NOMO-1 (cell line): ENCODE measurements around the gene ALOX12.
"Not testable (repeated sequence)": the region's sequence is repeated elsewhere in the genome, so short reads cannot be mapped to it uniquely, and the experiment has no call there.

Source experiments
- DNase-seq, 2 experiments: peaks; one replicate each; lab custom pipeline; 2025; ENCODE audit not compliant: unreplicated experiment in 2 of 2; lab: John Stamatoyannopoulos, UW

The ALOX12 gene

DNA sequence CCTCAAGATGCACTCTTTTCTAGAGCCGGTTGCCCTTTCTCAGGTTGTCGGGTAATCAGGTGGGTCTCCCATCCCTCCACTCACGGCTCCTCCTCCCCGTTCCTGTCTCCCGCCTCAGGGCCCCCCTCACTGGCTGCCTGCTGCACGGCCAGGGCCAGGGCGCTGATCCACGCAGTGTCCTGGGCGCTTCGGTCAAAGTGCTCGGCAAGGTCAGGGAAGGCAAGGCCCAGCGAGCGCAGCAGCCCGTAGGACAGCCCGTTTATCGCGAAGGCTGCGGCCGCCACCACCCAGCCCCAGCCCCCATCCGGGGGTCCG is 47.3 kb downstream of the ALOX12 start:
- DNase-seq = no peak

DNA sequence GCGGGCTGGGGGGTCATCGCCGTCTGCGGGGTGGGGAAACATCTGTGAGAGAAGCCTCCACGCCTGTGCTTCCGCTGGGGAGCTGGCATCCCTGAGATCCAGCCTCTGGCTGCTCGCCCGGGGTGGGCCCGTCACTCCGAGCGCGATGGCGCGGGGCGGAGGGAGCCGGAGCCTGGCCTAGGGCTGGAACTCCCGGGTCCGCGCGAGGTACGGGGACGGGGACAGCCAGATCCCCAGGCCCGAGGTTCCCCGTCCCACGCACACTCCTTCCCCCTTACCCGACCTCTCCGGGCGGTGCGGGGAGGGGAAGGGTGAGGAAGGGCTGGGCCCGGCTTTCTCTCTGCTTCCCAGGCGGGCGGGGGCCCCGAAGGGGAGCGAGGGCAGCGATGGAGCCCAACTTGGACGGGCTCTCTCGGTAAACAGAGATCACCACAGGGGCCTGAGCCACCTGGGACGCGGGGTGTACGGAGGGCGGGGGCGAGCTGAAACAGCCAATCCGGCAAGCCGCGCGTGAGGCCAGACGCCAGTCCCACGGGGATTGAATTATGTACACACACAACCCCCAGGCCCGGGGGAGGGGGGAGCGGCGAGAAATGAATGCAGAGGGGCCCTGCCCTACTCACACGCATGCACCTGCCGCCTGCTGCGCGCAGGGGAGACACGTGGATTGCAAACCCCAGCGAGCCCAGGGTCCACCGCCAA is 47.8 kb downstream of the ALOX12 start, which contains the start of gene SLC16A11:
SLC16A11 (minus strand) TSS at position 596 of the 702 bp plus-strand sequence; CDS start at position 17, 579 bp downstream.
- no peak for DNase-seq

DNA sequence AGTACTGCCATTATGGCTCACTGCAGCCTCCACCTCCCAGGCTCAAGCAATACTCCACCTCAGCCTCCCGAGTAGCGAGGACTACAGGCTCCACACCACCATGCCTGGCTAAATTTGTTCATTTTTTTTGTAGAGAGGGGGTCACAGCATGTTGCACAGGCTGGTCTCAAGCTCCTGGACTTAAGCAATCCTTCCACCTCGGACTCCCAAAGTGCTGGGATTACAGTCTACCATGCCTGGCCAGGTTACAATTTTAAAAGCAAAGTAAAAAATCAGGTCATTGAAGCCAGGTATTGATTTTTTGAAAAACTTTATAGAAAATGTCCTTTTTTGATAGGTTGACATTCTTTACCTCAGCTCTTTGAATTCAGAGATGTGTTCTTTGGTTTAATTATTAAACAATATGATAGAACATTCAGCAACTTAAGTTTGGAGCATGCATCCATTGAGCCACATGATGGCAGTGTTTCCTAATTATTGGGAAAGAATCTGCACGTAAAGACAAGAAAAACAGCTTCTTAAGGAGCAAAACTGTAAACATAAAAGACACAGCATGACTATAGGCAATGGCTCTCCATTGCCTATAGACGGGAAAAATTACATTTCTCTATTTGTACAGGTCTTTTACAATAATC is 49.8 kb downstream of the ALOX12 start:
- peak; percentile 13 to 74 for DNase-seq

DNA sequence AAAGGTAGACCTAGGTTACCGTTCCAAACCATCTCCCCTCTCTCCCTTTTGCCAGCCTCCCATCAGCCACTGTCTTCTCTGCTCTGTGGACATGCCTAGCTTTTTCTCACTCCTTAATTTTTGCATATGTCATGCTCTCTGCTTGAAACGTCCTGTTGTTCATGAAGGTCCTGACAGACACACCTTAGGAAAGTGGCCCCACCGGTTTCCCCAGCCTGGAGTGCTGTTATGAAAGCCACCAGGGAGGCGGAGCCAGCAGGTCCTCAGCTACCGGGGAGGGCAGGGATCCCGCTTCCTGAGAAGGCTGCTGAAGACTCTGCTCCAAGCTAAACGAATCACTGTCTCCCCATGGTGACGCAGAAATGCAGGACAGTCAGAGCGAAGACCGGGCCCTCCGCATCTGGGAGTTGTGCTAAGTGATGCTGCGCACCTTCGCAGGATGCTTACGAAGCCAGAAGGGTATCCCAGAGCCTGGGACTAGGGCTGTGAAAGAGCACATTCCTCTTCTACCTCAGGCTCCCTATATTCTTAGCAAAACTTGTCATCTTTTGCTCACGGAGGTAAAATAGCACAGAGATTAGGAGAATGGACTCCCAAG is 50.4 kb downstream of the ALOX12 start:
- DNase-seq = no peak

DNA sequence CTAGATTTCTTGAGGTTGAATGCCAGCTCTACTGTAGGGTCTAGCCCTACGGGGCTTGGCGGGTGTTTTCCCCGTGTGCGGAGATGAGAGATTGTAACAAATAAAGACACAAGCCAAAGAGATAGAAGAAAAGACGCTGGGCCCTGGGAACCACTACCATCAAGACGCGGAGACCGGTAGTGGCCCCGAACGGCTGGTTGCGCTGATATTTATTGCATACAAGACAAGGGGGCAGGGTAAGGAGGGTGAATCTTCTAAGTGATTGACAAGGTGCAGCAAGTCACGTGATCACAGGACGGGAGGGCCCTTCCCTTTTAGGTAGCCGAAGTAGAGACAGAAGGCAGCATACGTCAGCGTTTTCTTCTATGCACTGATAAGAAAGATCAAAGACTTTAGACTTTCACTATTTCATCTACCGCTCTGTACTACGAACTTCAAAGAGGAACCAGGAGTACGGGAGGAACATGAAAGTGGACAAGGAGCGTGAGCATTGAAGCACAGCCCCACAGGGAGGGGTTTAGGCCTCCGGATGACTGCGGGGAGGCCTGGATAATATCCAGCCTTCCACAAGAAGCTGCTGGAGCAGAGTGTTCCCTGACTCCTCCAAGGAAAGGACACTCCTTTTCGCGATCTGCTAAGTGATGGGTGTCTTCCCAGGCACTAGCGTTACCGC is 51.0 kb downstream of the ALOX12 start:
- peak; percentile 24 to 62 for DNase-seq

DNA sequence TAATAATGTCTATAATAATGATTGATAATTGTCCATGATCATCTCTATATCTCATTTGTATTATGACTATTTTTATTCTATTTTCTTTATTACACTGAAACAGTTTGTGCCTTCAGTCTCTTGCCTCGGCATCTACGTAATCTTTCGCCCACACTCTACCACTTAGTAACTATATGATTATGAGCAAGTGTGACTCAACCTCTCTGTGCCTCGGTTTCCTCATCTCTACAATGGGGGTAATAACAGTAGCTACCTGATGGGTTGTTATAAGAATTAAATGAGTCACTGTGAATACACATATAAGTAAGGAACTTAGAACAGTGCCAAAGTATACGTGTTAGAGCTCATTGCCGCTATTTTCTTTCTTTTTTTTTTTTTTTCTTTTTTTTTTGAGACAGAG is 51.7 kb downstream of the ALOX12 start:
- DNase-seq = no peak

DNA sequence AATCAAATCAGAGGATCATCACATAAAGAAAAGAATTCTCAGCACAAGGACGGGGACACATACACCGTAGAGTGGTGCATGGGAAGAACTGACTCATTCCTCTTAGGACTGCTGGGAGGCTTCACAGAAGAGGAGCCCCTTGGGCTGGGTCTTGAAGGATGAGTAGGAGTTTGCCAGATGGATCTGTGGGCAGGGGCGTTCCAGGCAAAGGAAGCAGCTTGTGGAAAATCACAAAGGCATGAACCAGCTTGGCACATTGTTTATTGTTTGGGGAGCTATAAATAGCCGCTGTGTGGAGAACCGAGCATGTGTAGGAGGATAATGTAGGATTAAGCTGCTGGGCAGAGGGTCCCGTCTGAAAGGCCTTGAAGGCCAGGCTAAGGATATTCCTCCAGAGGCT is 53.1 kb downstream of the ALOX12 start:
- DNase-seq = no peak

DNA sequence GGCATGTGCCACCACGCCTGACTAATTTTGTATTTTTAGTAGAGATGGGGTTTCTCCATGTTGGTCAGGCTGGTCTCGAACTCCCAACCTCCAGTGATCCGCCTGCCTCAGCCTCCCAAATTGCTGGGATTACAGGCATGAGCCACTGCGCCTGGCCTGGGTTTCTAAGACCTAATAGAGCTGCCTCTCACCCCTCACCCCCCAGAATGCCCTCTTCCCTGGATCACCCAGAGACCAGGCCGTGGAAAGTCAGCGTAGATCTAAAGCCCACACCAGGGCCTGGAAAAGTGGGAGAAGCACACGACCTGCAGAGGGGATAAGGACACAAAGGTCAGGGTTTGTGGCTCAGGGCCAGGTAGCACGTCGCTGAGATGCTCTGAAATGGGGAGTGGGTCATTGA is 54.7 kb downstream of the ALOX12 start:
- not testable (repeated sequence) for DNase-seq

DNA sequence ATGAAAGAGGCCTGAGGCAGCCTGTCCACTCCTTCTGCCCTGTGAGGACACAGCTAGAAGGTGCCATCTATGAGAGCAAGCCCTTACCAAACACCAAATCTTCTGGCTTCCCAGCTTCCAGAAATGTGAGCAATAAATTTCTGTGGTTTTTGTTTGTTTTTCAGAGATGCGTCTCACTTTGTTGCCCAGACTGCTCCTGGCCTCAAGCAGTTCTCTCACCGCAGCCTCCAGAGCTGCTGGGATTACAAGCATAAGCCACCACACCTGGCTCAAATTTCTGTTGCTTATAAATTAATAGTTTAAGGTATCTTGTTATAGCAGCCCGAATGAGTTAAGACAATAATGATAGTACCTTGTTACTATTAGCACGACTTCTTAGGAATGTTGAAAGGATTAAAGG is 60.5 kb downstream of the ALOX12 start:
- DNase-seq = no peak

DNA sequence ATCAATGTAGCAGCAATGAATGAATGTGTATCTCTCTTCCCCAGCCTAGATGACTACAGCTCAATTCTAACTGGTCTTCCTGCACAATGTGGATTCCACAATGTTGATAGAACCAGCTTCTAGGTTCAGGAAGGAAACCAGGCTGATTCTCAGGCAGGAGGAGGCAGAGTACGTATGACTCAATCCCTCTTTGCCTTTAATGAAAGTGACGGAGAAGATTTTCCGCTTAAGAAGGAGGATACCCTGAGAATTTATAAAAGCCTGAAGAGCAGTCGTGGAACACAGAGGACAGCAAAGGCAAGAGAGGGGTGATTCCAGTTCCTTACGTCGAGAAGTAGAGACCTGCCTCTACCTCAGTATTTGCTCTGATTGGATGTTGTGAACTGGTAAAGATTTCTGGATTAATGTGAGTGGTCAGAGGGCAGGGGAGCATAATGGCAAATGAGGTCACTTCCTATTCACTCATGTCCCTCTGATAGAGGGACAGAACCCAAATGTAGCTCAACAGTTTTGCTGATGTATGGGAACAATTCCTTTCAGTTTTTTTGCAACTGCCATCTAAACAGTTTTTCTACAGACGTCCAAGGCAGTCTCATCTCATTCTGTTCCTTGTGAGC is 63.1 kb downstream of the ALOX12 start:
- no peak for DNase-seq
